ENCODE results near the gene SPTLC3.

The SPTLC3 gene

GRCh38 chr20:13180986-13181889, 172.5 kb downstream of the SPTLC3 start:
- Histone ChIP-seq H3K9ac (ENCODE audit: low read length) (no peak overlapping the region), H3K27me3 (ENCODE audit: control insufficient read depth, insufficient read depth, low read length) (no peaks in the 10 kb centered on the region), H3K36me3 (ENCODE audit: control insufficient read depth, low read depth, low read length) (no peaks in the 10 kb centered on the region), H3K4me1 (ENCODE audit: control insufficient read depth, low read depth, low read length) (peaks cover 9% of the 10 kb centered on the region), H3K4me3 (ENCODE audit: low read length) (no peak overlapping the region), H3K9me3 (ENCODE audit: control insufficient read depth, low read depth, low read length) (no peaks in the 10 kb centered on the region), H3K27ac (ENCODE audit: low read length) (no peak overlapping the region)

DNA sequence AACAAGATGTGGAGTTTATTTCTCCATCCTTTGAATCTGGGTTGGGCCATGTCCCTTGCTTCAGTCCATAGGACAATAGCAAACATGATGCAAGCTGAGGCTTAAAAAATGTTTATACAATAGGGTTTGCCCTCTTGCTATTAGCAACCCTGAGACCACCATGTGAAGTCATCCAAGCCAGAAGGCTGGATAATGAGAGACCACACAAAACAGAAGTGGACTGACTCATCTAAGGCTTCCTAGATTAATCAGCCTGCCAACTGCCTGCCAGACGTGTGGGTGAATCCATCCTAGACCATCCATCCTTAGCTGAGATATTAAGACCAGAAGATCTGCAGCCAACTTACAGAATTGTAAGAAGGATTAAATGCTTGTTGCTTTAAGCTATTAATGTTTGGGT, 174.2 kb downstream of the SPTLC3 start:
- no peak overlapping the region for H3K9ac ChIP-seq (ENCODE audit: low read length)
- H3K27ac ChIP-seq (ENCODE audit: low read length) = no peak overlapping the region
- H3K27me3 ChIP-seq (ENCODE audit: control insufficient read depth, insufficient read depth, low read length) = no peaks in the 10 kb centered on the region
- H3K4me1 ChIP-seq (ENCODE audit: control insufficient read depth, low read depth, low read length) = peaks cover 16% of the 10 kb centered on the region
- H3K4me3 ChIP-seq (ENCODE audit: low read length) = no peak overlapping the region
- no peaks in the 10 kb centered on the region for H3K9me3 ChIP-seq (ENCODE audit: control insufficient read depth, low read depth, low read length)
- no peaks in the 10 kb centered on the region for H3K36me3 ChIP-seq (ENCODE audit: control insufficient read depth, low read depth, low read length)

DNA sequence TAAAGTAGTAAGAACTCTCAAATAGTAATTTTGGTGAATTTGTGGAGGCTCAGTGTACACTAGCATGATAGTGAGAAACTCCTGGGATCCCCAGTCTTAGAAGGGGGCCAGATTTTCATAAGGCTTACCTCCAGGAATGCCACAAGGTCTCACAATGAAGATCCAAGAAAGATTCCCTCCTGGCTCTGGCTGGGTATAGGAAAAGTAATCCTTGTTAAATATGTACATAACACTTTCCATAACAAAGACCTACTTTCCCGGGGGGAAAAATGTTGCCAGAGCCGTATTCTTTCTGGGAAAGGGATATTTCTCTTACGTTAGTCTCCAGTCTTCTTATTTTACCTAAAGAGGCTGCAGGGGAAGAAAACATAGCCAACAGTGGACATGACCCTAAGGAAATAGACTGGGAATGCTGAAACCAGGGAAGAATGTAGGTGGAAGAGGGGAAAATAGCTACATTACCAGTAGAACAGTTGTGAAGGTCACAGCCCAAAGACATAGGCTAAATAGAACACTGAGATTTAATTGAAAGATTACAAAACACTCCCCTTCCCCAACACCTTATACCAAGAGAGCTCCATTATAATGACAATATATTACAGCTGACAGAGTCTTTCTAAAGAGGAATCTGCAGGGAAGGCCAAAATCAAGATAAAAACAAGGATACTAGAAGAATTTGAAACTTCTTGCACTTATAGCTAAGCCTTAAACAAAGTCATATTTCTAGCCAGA, 177.4 kb downstream of the SPTLC3 start:
- no peak overlapping the region for H3K9ac ChIP-seq (ENCODE audit: low read length)
- H3K36me3 ChIP-seq (ENCODE audit: control insufficient read depth, low read depth, low read length) = no peaks in the 10 kb centered on the region
- H3K27me3 ChIP-seq (ENCODE audit: control insufficient read depth, insufficient read depth, low read length) = no peaks in the 10 kb centered on the region
- no peaks in the 10 kb centered on the region for H3K9me3 ChIP-seq (ENCODE audit: control insufficient read depth, low read depth, low read length)
- H3K4me3 ChIP-seq (ENCODE audit: low read length) = peak overlapping the region; percentile 8
- peak overlapping the region; percentile 30 for H3K27ac ChIP-seq (ENCODE audit: low read length)
- peaks cover 16% of the 10 kb centered on the region for H3K4me1 ChIP-seq (ENCODE audit: control insufficient read depth, low read depth, low read length)

GRCh38 chr20:13187899-13188298, 179.1 kb downstream of the SPTLC3 start:
- Histone ChIP-seq H3K9me3 (ENCODE audit: control insufficient read depth, low read depth, low read length) (no peaks in the 10 kb centered on the region), H3K9ac (ENCODE audit: low read length) (no peak overlapping the region), H3K27me3 (ENCODE audit: control insufficient read depth, insufficient read depth, low read length) (no peaks in the 10 kb centered on the region), H3K27ac (ENCODE audit: low read length) (no peak overlapping the region), H3K4me3 (ENCODE audit: low read length) (no peak overlapping the region), H3K4me1 (ENCODE audit: control insufficient read depth, low read depth, low read length) (peaks cover 16% of the 10 kb centered on the region), H3K36me3 (ENCODE audit: control insufficient read depth, low read depth, low read length) (no peaks in the 10 kb centered on the region)

GRCh38 chr20:13199279-13199678, 190.5 kb downstream of the SPTLC3 start:
- H3K4me3 ChIP-seq (ENCODE audit: low read length) = no peak overlapping the region
- peaks cover 18% of the 10 kb centered on the region for H3K4me1 ChIP-seq (ENCODE audit: control insufficient read depth, low read depth, low read length)
- no peak overlapping the region for H3K9ac ChIP-seq (ENCODE audit: low read length)
- H3K36me3 ChIP-seq (ENCODE audit: control insufficient read depth, low read depth, low read length) = no peaks in the 10 kb centered on the region
- H3K27ac ChIP-seq (ENCODE audit: low read length) = no peak overlapping the region
- no peaks in the 10 kb centered on the region for H3K27me3 ChIP-seq (ENCODE audit: control insufficient read depth, insufficient read depth, low read length)
- no peaks in the 10 kb centered on the region for H3K9me3 ChIP-seq (ENCODE audit: control insufficient read depth, low read depth, low read length)

DNA sequence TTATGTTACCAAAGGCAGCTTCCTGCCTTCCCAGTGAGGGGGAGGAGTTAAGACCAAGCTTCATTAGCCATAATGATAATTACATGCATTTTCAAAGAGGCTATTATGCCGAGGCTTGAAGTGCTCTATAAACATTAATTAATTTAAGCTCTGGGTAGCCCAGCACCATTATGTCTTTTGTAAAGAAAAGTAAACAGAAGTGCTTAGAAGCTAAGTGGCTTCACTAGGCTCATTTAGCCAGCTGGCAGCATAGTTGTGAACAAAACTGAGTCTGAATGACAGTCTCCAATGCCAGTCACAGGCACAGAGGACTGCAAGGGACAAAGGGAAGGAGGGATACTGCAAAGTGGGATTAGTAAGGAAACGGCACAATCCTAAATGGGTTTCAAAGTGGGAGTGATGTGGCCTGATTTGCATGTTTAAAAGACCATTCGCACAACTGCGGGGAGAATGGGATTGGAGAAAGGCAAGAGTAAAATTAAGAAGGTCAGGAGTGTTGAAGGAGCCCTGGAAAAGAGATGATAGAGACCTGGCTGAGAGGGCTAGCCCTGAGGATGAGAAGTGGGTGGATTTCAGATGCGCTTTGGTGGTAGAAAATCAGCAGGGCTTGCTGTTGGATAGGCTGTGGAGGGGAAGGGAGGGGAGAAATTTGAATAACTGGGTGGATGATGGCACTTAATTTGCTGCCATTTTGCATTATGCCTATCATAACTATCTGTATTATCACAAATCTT, 192.2 kb downstream of the SPTLC3 start:
- Histone ChIP-seq H3K4me1 (ENCODE audit: control insufficient read depth, low read depth, low read length) (peaks cover 18% of the 10 kb centered on the region), H3K9ac (ENCODE audit: low read length) (no peak overlapping the region), H3K27me3 (ENCODE audit: control insufficient read depth, insufficient read depth, low read length) (no peaks in the 10 kb centered on the region), H3K4me3 (ENCODE audit: low read length) (no peak overlapping the region), H3K27ac (ENCODE audit: low read length) (no peak overlapping the region), H3K36me3 (ENCODE audit: control insufficient read depth, low read depth, low read length) (no peaks in the 10 kb centered on the region), H3K9me3 (ENCODE audit: control insufficient read depth, low read depth, low read length) (no peaks in the 10 kb centered on the region)

GRCh38 chr20:13202565-13202964, 193.8 kb downstream of the SPTLC3 start:
- Histone ChIP-seq H3K9me3 (ENCODE audit: control insufficient read depth, low read depth, low read length) (no peaks in the 10 kb centered on the region), H3K4me1 (ENCODE audit: control insufficient read depth, low read depth, low read length) (peaks cover 18% of the 10 kb centered on the region), H3K27me3 (ENCODE audit: control insufficient read depth, insufficient read depth, low read length) (no peaks in the 10 kb centered on the region), H3K4me3 (ENCODE audit: low read length) (no peak overlapping the region), H3K9ac (ENCODE audit: low read length) (no peak overlapping the region), H3K36me3 (ENCODE audit: control insufficient read depth, low read depth, low read length) (no peaks in the 10 kb centered on the region), H3K27ac (ENCODE audit: low read length) (no peak overlapping the region)

GRCh38 chr20:13205425-13205824, 196.7 kb downstream of the SPTLC3 start:
- Histone ChIP-seq H3K36me3 (ENCODE audit: control insufficient read depth, low read depth, low read length) (no peaks in the 10 kb centered on the region), H3K9ac (ENCODE audit: low read length) (no peak overlapping the region), H3K9me3 (ENCODE audit: control insufficient read depth, low read depth, low read length) (no peaks in the 10 kb centered on the region), H3K27ac (ENCODE audit: low read length) (no peak overlapping the region), H3K27me3 (ENCODE audit: control insufficient read depth, insufficient read depth, low read length) (no peaks in the 10 kb centered on the region), H3K4me1 (ENCODE audit: control insufficient read depth, low read depth, low read length) (peaks cover 10% of the 10 kb centered on the region), H3K4me3 (ENCODE audit: low read length) (no peak overlapping the region)

- Histone ChIP-seq H3K4me3 (ENCODE audit: low read length) (no peak overlapping the region), H3K27ac (ENCODE audit: low read length) (no peak overlapping the region), H3K27me3 (ENCODE audit: control insufficient read depth, insufficient read depth, low read length) (no peaks in the 10 kb centered on the region), H3K9ac (ENCODE audit: low read length) (no peak overlapping the region), H3K36me3 (ENCODE audit: control insufficient read depth, low read depth, low read length) (no peaks in the 10 kb centered on the region), H3K4me1 (ENCODE audit: control insufficient read depth, low read depth, low read length) (peaks cover 5% of the 10 kb centered on the region), H3K9me3 (ENCODE audit: control insufficient read depth, low read depth, low read length) (no peaks in the 10 kb centered on the region)
Observed at GRCh38 chr20:13205848-13206434, 197.2 kb downstream of the SPTLC3 start.

DNA sequence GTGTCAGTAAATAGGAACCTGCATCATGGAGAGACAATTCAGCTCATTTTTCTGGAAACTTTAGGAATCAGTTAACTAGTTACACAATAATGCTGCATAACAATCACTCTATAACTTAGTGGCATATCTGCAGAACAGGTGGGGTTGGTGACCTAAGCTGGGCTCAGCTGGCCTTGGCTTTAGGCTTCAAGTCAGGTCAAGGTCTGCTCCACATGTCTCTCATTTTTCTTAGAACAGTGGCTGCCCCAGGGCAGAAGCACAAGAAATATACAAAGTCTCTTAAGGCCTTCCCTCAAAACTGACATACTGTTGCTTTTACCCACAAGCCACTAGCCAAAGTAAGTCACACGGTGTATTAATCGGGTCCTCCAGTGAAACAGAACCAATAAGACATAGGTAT, 198.2 kb downstream of the SPTLC3 start:
- no peaks in the 10 kb centered on the region for H3K27me3 ChIP-seq (ENCODE audit: control insufficient read depth, insufficient read depth, low read length)
- H3K9me3 ChIP-seq (ENCODE audit: control insufficient read depth, low read depth, low read length) = no peaks in the 10 kb centered on the region
- no peak overlapping the region for H3K27ac ChIP-seq (ENCODE audit: low read length)
- H3K36me3 ChIP-seq (ENCODE audit: control insufficient read depth, low read depth, low read length) = no peaks in the 10 kb centered on the region
- H3K9ac ChIP-seq (ENCODE audit: low read length) = no peak overlapping the region
- peaks cover 2% of the 10 kb centered on the region for H3K4me1 ChIP-seq (ENCODE audit: control insufficient read depth, low read depth, low read length)
- H3K4me3 ChIP-seq (ENCODE audit: low read length) = no peak overlapping the region

GRCh38 chr20:13211956-13212618, 203.3 kb downstream of the SPTLC3 start:
- peaks cover 15% of the 10 kb centered on the region for H3K27me3 ChIP-seq (ENCODE audit: control insufficient read depth, insufficient read depth, low read length)
- H3K9me3 ChIP-seq (ENCODE audit: control insufficient read depth, low read depth, low read length) = no peaks in the 10 kb centered on the region
- no peaks in the 10 kb centered on the region for H3K36me3 ChIP-seq (ENCODE audit: control insufficient read depth, low read depth, low read length)
- H3K9ac ChIP-seq (ENCODE audit: low read length) = no peak overlapping the region
- no peak overlapping the region for H3K4me3 ChIP-seq (ENCODE audit: low read length)
- H3K27ac ChIP-seq (ENCODE audit: low read length) = no peak overlapping the region
- no peaks in the 10 kb centered on the region for H3K4me1 ChIP-seq (ENCODE audit: control insufficient read depth, low read depth, low read length)
